NCI-H524 treated with DMSO at 0.1 percent for 48 hours (cell line): ENCODE measurements around the gene PREB.
"Not testable (repeated sequence)": the region's sequence is repeated elsewhere in the genome, so short reads cannot be mapped to it uniquely, and the experiment has no call there.

Source experiments
- DNase-seq: peaks from one replicate; lab custom pipeline; 2025; lab: John Stamatoyannopoulos, UW

Gene PREB

GRCh38 chr2:27127883-27128667 is 6.4 kb downstream of the PREB start:
- DNase-seq, result no peak

GRCh38 chr2:27126252-27126710 is 8.2 kb downstream of the PREB start:
- DNase-seq, result no peak

- DNase-seq, result no peak
These were observed 9.3 kb downstream of the PREB start for GRCh38 chr2:27125104-27125503.

GRCh38 chr2:27123302-27124150 is 10.9 kb downstream of the PREB start, which contains the start of gene ABHD1:
Gene ABHD1 (plus strand): TSS chr2:27123815. CDS start chr2:27123949, 134 bp downstream.
- DNase-seq, result no peak

GRCh38 chr2:27122791-27123190 is 11.6 kb downstream of the PREB start:
- no peak for DNase-seq

- DNase-seq, result no peak
These were observed 12.5 kb downstream of the PREB start for GRCh38 chr2:27121906-27122305.

GRCh38 chr2:27119330-27119670 is 15.1 kb downstream of the PREB start:
- not testable (repeated sequence) for DNase-seq

GRCh38 chr2:27118525-27119329 is 15.7 kb downstream of the PREB start, which contains the start of gene CGREF1:
Gene CGREF1 (minus strand): TSS chr2:27119128. CDS start chr2:27104366, 14,762 bp downstream.
- DNase-seq, result no peak

GRCh38 chr2:27117995-27118524 is 16.4 kb downstream of the PREB start:
- DNase-seq, result no peak

- DNase-seq, result no peak
These were observed 18.9 kb downstream of the PREB start for GRCh38 chr2:27115519-27115918.

- not testable (repeated sequence) for DNase-seq
These were observed 22.9 kb downstream of the PREB start for GRCh38 chr2:27111392-27112078.

- DNase-seq, result not testable (repeated sequence)
These were observed 23.7 kb downstream of the PREB start for GRCh38 chr2:27110603-27111352.

- DNase-seq, result no peak
These were observed 25.4 kb downstream of the PREB start for GRCh38 chr2:27109083-27109482.

GRCh38 chr2:27108221-27108620 is 26.2 kb downstream of the PREB start:
- DNase-seq, result no peak

GRCh38 chr2:27105981-27106380 is 28.5 kb downstream of the PREB start:
- no peak for DNase-seq

GRCh38 chr2:27102329-27102728 is 32.1 kb downstream of the PREB start:
- no peak for DNase-seq

GRCh38 chr2:27100036-27100435 is 34.4 kb downstream of the PREB start:
- DNase-seq, result no peak

- DNase-seq, result no peak
These were observed 35.0 kb downstream of the PREB start for GRCh38 chr2:27099334-27099955.

GRCh38 chr2:27097341-27097740 is 37.1 kb downstream of the PREB start:
- DNase-seq, result no peak

GRCh38 chr2:27096748-27097297 is 37.6 kb downstream of the PREB start:
- no peak for DNase-seq
